ENCODE results near the gene NRTN.
A peak's percentile ranks its signal among the peaks of the same experiment; 100 is the strongest.

Gene NRTN

DNA sequence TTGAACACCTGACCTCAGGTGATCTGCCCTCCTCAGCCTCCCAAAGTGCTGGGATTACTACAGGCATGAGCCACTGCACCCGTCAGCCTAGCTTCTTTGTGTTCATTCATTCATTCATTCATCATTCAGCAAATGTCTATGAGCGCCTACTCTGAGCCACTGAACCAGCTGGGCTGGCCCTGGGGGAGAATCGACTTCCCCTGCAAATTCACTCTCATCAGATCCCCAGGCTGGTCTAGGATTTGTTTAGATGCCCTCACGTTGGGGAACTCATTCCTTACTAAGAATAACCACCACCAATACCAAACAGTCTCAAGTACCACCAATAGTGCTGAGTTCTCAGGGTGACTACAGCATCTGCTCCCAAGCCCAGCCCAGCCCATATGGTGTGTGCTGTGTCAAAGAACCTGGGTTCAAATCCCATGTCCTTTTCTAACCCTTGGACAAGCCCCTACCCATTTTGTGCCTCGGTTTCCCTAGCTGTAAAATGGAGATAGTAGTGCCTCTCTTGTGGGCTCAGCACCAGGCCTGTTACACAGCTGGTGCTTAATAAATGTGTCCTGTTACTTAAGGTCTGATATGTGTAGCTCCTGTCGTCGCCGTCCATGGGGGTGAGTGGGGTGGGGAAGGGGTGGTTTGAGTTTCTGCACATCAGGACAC is 16.8 kb downstream of the NRTN start:
- no peaks in the 10 kb centered on the region for H3K36me3 ChIP-seq (replicated peaks)
- DNase-seq: no peak
- no peaks in the 10 kb centered on the region for H3K27me3 ChIP-seq (replicated peaks)
- H3K27ac ChIP-seq: no peak overlapping the region
- TF ChIP-seq, protein P1, sequence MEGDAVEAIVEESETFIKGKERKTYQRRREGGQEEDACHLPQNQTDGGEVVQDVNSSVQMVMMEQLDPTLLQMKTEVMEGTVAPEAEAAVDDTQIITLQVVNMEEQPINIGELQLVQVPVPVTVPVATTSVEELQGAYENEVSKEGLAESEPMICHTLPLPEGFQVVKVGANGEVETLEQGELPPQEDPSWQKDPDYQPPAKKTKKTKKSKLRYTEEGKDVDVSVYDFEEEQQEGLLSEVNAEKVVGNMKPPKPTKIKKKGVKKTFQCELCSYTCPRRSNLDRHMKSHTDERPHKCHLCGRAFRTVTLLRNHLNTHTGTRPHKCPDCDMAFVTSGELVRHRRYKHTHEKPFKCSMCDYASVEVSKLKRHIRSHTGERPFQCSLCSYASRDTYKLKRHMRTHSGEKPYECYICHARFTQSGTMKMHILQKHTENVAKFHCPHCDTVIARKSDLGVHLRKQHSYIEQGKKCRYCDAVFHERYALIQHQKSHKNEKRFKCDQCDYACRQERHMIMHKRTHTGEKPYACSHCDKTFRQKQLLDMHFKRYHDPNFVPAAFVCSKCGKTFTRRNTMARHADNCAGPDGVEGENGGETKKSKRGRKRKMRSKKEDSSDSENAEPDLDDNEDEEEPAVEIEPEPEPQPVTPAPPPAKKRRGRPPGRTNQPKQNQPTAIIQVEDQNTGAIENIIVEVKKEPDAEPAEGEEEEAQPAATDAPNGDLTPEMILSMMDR (IDR thresholded peaks at IDR 0.05; ENCODE audit: low read depth, low read length, missing control alignments): no peak
- no peak overlapping the region for H3K4me3 ChIP-seq (ENCODE audit: low read depth, low read length)
- in situ Hi-C loops (cut with HindIII; ENCODE audit: low pct_ligation_motif_present, low sequenced_read_pairs): no loop called here

DNA sequence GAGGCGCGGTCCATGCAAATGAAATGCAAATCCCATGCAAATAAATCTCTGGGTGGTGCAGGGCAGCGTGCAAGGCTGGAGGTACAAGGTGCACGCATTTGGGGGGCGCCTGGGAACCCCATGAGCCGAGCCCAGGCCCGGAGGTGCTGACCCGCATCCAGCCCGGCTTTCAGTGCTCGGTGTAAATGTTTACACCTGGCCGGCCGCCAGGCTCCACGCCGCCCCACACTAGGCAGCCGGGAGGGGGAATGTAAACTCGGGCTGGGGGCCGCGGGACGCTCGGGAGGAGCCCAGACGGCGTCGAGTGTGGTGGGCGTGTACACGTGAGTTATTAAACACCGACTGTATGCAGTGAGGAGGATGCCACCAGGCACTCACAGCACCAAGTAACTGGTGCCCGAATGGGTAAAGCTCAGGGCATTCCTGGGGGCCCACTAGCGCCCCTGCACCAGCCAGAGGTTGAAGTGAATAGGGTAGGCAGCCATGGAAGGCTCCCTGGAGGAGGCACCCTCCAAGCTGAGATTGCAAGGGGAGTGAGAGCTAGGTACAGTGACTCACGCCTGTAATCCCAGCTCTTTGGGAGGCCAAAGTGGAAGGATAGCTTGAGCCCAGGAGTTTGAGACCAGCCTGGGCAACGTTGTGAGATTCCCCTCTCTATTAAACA is 17.4 kb downstream of the NRTN start:
- Histone ChIP-seq H3K36me3 (replicated peaks) (no peaks in the 10 kb centered on the region), H3K27ac (no peak overlapping the region), H3K27me3 (replicated peaks) (no peaks in the 10 kb centered on the region), H3K4me3 (ENCODE audit: low read depth, low read length) (no peak overlapping the region)
- TF ChIP-seq, protein P1 (IDR thresholded peaks at IDR 0.05; ENCODE audit: low read depth, low read length, missing control alignments): no peak
- in situ Hi-C loops (cut with HindIII; ENCODE audit: low pct_ligation_motif_present, low sequenced_read_pairs): no loop called here
- no peak for DNase-seq

DNA sequence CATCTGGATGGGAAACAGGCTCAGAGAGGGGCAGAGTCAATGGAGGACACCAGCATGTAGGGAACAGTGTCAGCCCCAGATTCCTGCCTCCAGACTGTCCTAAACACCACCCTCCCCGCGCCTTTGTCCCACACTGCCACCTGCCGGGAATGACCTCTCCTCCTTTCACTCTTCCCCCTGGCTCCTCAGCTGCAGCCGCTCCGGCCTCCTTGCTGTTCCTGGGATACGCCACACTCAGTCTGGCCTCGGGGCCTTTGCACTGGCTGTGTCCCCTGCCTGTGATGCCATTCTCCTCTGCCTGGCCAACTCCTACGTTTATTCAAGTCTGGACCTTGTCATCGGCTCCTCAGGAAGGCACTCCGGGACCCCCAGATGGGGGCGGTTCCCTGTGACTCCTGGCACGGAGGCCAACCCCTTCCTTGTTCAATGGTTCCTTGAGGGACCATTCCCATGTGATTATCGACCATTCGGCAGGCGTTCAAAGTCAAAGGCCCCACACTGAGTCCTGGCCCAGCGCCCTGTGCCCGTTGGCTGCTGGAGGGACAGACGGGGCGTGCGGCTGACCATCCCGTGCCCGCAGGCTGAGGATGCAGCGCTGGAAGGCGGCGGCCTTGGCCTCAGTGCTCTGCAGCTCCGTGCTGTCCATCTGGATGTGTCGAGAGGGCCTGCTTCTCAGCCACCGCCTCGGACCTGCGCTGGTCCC is 18.9 kb downstream of the NRTN start:
- H3K27ac ChIP-seq: no peak overlapping the region
- TF ChIP-seq, protein P1 (IDR thresholded peaks at IDR 0.05; ENCODE audit: low read depth, low read length, missing control alignments): peak; percentile 25
- H3K36me3 ChIP-seq (replicated peaks): no peaks in the 10 kb centered on the region
- no peak for DNase-seq
- in situ Hi-C loops (cut with HindIII; ENCODE audit: low pct_ligation_motif_present, low sequenced_read_pairs): no loop called here
- no peaks in the 10 kb centered on the region for H3K27me3 ChIP-seq (replicated peaks)
- H3K4me3 ChIP-seq (ENCODE audit: low read depth, low read length): no peak overlapping the region

DNA sequence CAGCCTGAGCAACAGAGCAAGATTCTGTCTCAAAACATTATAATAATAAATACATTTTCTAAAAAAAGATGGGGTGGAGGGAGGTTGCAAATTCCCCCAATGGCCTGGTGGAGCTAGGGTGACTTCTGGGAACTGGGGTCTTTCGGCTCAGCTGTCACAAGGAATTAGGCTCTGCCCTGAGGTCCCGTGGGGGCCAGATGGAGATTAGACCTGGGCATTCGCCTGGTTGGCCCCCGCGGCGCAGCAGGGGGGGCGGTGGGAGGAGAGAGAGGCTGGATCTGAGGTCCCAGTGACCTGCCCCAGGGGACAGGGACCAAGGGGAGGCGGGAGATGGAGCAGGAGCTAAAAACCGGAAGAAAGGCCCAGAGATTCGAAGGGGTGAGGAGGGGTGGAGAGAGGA is 19.9 kb downstream of the NRTN start:
- peaks cover 1% of the 10 kb centered on the region for H3K27me3 ChIP-seq (replicated peaks)
- H3K4me3 ChIP-seq (ENCODE audit: low read depth, low read length): no peak overlapping the region
- TF ChIP-seq, protein P1 (IDR thresholded peaks at IDR 0.05; ENCODE audit: low read depth, low read length, missing control alignments): no peak
- in situ Hi-C loops (cut with HindIII; ENCODE audit: low pct_ligation_motif_present, low sequenced_read_pairs): no loop called here
- no peak for DNase-seq
- no peak overlapping the region for H3K27ac ChIP-seq
- H3K36me3 ChIP-seq (replicated peaks): no peaks in the 10 kb centered on the region

DNA sequence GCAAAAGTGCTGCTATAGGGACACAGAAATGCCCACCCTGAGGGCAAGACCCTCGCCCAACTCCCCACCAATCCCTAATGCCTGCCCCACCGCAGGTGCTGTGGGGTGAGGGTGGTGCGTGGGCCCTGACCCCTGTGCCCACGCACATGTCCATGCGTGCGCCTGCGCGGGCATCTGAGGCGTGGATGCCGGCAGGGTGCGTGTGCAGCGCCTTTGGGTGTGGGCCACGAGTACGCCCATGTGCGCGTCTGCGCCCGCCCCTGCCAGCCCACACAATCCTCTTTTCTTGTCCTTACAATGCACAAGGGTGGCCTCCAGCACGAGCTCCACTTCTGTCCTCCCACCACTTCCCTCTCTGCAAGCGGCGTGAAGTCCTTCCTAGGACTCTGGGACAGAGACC is 20.3 kb downstream of the NRTN start:
- no peak for DNase-seq
- in situ Hi-C loops (cut with HindIII; ENCODE audit: low pct_ligation_motif_present, low sequenced_read_pairs): no loop called here

More for the DNA sequence above, 20.3 kb downstream of the NRTN start:
- TF ChIP-seq, protein P1 (IDR thresholded peaks at IDR 0.05; ENCODE audit: low read depth, low read length, missing control alignments): no peak
- Histone ChIP-seq H3K36me3 (replicated peaks) (no peaks in the 10 kb centered on the region), H3K4me3 (ENCODE audit: low read depth, low read length) (no peak overlapping the region), H3K27me3 (replicated peaks) (peaks cover 2% of the 10 kb centered on the region), H3K27ac (no peak overlapping the region)
